Right cardiac atrium (tissue), 5 donors: ENCODE data around the gene SNRPF. TPM values are rescaled to one million over a fixed set of nuclear protein-coding genes. Genes with fewer than 3 reads are reported as not detected.

Experiments used
- ATAC-seq, 2 donors: fragments of 200-7000 bp; cut with Tn5 transposase; one replicate each; pipeline versions ENCODE4 v1.8.0 to v1.9.1; 2020; ENCODE audit warnings: moderate library complexity in 2 of 2, mild to moderate bottlenecking in 1 of 2
- DNase-seq, 3 donors: peaks; one replicate each; pipeline ENCODE4 v3.0.0-alpha.2; 2020
- H3K27ac ChIP-seq: one replicate; pipeline ENCODE4 v1.5.1; 2013; ENCODE audit warnings: mild to moderate bottlenecking, low read length, control low read depth, moderate library complexity
- H3K27me3 ChIP-seq: one replicate; pipeline ENCODE4 v1.6.1; 2013; ENCODE audit not compliant: control insufficient read depth, insufficient read depth
- H3K4me1 ChIP-seq: one replicate; pipeline ENCODE4 v1.6.1; 2013; ENCODE audit warnings: low read length; ENCODE audit not compliant: control insufficient read depth, insufficient read depth
- H3K4me3 ChIP-seq: one replicate; pipeline ENCODE4 v1.5.1; 2013; ENCODE audit warnings: low read length, control low read depth
- H3K9me3 ChIP-seq: one replicate; pipeline ENCODE4 v1.6.1; 2013; ENCODE audit warnings: low read length; ENCODE audit not compliant: control insufficient read depth
- WGBS: extraction: QIAGEN DNeasy Blood & Tissue Kit; methylation state at CpG from one replicate; pipeline ENCODE4 v1.1.7; 2013; 5-methylcytosine and 5-hydroxymethylcytosine counted together
- intact Hi-C, 4 donors: fragments of 100-400 bp; cut with DNase I; formaldehyde crosslinking; loops; one replicate each; pipeline versions ENCODE4 v1.11.0 to v1.14.0; 2022 to 2023
- polyA plus RNA-seq: library from polyadenylated mRNA; stranded (reverse); fragments of 200-250 nt; gene quantifications from one replicate; pipeline ENCODE4 v1.2.3, GENCODE V29; 2013
- total RNA-seq, 4 donors: library from RNA; stranded (reverse); fragmentation: NEBNext Ultra II Directional; extraction: Animal tissue kit (Norgen Biotek cat#: 25700); gene quantifications; one replicate each; pipeline ENCODE4 v1.2.1, GENCODE V29; 2021
- donor health status: healthy with polysubstance abuse.
- donor health status: DM: no; HTN: yes; CAD: no.
- donor health status: DM: no; HTN: no; CAD: no.
- donor health status: DM: no; HTN: yes; CAD: no; lungs with severe emphysema.
- donor health status: DM: yes; HTN: yes; CAD: no.

The SNRPF gene
- total and polyA plus RNA-seq, 5 donors, result 10.2 to 36.4 (median 15.0) TPM

DNA sequence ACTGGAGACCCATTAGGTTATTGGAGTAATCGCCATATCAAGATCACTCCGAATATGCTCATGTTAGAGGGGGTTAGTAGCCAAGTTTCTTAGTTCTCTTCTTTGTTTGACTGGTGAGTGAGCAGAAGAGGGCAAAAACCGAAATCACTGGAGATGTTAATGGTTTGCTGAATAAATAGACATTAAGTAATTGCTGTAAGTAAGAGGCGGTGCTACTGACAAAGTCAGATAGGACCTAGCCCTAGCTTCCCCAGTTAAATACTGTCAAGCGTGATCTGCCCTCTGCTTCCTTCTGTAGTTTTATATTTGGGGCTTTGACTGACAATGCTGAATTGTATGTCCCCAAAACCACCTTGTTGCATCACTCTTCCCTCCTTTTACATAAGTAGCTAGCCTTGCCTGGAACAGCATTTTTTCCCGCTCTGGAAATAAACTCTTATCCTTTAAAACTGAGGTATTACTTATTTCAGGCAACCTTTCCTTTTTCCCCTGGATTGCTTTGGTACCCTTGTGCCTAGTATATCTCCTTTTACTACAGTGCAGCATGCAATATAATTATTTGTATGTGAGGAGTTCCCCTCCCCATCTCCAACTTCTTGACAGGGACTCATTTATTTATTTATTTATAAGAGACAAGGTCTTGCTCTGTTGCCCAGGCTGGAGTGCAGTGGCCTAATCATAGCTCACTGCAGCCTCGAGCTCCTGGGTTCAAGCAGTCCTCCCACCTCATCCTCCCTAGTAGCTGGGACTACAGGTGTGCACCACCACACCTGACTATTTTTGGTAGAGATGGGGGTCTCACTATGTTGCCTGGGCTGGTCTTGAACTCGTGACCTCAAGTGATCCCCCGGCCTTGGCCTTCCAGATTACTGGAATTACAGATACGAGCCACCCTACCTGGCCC is 1.4 kb downstream of the SNRPF start:
- intact Hi-C loops, result no loop called here
- Histone ChIP-seq H3K27ac (no peak overlapping the region), H3K4me3 (peak overlapping the region; percentile 81), H3K27me3 (no peaks in the 10 kb centered on the region), H3K9me3 (no peaks in the 10 kb centered on the region), H3K4me1 (peaks cover 3% of the 10 kb centered on the region)
- no peak for ATAC-seq
- WGBS, result 73% methylated on average over 10 of the region's 10 CpGs
- DNase-seq, result no peak

DNA sequence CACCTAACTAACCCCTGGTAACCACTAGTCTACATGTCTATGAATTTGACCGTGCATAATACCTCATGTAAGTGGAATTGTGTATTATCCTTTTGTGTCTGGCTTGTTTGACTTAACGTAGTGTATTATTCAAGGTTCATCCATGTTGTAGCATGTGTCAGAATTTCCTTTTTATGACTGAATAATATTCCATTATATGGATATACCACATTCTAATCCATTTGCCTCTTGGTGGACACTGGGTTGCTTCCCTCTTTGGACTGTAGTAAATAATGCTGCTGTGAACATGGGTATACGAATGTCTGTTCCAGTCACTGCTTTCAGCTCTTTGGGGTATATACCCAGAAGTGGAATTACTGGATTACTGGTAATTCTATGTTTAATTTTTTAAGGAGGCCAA is 3.3 kb downstream of the SNRPF start:
- ATAC-seq, result no peak
- Histone ChIP-seq H3K4me1 (peaks cover 3% of the 10 kb centered on the region), H3K27me3 (no peaks in the 10 kb centered on the region), H3K27ac (no peak overlapping the region), H3K9me3 (no peaks in the 10 kb centered on the region), H3K4me3 (no peak overlapping the region)
- no peak for DNase-seq
- intact Hi-C loops, result no loop called here
- WGBS, result 98% methylated on average over 3 of the region's 3 CpGs

DNA sequence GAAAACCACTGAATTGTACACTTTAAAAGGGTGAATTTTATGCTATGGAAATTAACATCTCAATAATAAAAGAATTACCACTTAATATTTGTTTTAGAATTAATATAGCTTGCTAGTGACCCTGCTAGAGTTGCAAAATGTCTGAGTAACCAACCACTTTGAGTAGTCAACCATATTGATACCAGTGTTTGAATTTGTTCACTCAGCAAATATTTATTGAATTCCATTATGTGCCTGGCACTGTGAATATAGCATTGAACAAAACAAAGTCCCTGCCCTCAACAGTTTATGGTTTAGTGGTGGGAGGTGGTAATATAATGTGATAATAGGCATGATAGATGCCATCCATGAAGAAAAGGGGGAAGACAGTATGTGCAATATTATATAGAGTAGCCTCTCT is 4.6 kb downstream of the SNRPF start:
- Histone ChIP-seq H3K9me3 (no peaks in the 10 kb centered on the region), H3K27ac (no peak overlapping the region), H3K4me3 (no peak overlapping the region), H3K4me1 (peaks cover 3% of the 10 kb centered on the region), H3K27me3 (no peaks in the 10 kb centered on the region)
- no peak for ATAC-seq
- intact Hi-C loops, result no loop called here
- no peak for DNase-seq

DNA sequence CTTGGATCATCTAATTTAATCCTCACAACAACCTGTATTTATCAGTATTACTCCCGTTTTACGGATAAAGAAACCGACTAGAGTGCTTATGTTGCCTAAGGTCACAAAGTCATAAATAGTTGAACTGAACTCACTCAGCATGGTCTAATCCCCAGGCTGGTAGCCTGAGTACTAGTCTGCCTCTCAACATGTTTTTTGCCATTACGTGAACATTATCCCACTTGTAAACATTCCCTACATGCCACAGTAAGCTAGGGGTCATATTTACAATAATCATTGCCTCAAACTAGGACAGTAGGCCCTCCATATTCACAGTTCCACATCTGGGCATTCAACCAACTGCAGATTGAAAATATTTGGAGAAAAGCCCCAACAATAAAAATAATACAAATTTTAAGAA is 12.1 kb downstream of the SNRPF start:
- Histone ChIP-seq H3K4me1 (no peaks in the 10 kb centered on the region), H3K27me3 (no peaks in the 10 kb centered on the region), H3K9me3 (no peaks in the 10 kb centered on the region), H3K4me3 (no peak overlapping the region), H3K27ac (no peak overlapping the region)
- ATAC-seq, result no peak
- intact Hi-C loops, result no loop called here
- no peak for DNase-seq
- WGBS, result 94% methylated on average over 4 of the region's 4 CpGs

DNA sequence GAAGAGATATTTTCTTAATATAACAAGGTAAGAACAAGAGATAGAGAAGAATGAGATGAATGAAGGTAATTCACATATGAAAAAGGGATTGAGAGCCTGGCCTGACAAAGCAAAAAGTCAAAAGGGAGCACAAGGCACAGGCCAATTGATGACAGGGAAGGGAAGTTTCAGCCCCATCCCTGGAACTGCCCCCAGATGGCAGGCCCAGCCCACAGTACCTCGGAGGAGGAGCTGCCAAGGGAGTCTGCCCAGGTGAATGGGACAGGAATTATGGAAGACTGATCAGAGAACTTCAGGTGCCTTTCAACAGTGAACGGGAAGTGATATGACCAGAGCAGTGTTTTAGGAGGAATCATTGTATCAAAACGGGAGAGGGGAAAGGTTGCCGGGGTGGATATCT is 15.7 kb downstream of the SNRPF start:
- intact Hi-C loops, result no loop called here
- Histone ChIP-seq H3K27ac (no peak overlapping the region), H3K4me3 (no peak overlapping the region), H3K4me1 (no peaks in the 10 kb centered on the region), H3K9me3 (no peaks in the 10 kb centered on the region), H3K27me3 (no peaks in the 10 kb centered on the region)
- 90% methylated on average over 4 of the region's 4 CpGs for WGBS
- DNase-seq, result no peak
- ATAC-seq, result no peak

DNA sequence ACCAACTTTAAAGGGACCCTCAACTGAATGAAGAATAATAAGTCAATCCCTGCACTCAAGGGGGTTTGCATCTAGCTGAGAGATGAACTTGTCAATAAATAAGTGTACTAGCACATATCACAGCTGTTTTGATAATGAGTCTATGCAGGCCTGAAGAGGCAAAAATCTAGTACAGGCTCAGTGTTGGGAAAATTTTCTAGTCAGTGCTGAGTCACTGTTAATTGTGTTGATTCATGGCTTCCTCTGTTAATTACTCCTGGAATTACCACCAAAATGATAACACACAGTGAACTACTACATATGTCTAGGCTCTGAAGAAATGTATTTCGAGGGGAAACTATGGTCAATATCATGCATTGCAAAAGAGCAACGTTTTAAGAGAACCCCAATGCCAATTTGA is 18.9 kb downstream of the SNRPF start:
- Histone ChIP-seq H3K27me3 (no peaks in the 10 kb centered on the region), H3K4me1 (no peaks in the 10 kb centered on the region), H3K4me3 (no peak overlapping the region), H3K9me3 (no peaks in the 10 kb centered on the region), H3K27ac (no peak overlapping the region)
- ATAC-seq (no peak), DNase-seq (no peak)
- intact Hi-C loops, result no loop called here
- whole genome bisulfite sequencing, result 50% methylated on average over 2 of the region's 2 CpGs

DNA sequence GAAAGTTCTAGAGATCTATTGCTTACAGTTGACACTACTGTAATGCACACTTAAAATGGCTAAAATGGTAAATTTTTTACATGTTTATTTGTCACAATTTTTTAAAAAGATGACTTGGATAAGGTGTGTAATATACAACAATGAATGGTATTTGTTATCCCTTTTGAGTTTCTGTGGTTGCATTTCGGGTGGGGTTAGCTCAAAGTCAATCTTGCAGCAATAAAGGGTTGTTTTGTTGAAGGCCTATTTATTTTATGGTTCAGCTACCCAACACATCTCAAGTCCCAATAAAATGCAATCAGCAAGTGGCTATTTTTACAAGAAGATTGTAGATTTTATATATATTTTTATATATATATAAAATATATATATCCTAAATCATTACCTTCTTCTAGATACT is 22.1 kb downstream of the SNRPF start:
- intact Hi-C loops, result no loop called here
- ATAC-seq, result no peak
- no peak overlapping the region for H3K27ac ChIP-seq
- no peak for DNase-seq
- no peaks in the 10 kb centered on the region for H3K9me3 ChIP-seq
- H3K27me3 ChIP-seq, result no peaks in the 10 kb centered on the region
- no peaks in the 10 kb centered on the region for H3K4me1 ChIP-seq
- WGBS, result 97% methylated on average over 1 of the region's 1 CpG
- H3K4me3 ChIP-seq, result no peak overlapping the region

DNA sequence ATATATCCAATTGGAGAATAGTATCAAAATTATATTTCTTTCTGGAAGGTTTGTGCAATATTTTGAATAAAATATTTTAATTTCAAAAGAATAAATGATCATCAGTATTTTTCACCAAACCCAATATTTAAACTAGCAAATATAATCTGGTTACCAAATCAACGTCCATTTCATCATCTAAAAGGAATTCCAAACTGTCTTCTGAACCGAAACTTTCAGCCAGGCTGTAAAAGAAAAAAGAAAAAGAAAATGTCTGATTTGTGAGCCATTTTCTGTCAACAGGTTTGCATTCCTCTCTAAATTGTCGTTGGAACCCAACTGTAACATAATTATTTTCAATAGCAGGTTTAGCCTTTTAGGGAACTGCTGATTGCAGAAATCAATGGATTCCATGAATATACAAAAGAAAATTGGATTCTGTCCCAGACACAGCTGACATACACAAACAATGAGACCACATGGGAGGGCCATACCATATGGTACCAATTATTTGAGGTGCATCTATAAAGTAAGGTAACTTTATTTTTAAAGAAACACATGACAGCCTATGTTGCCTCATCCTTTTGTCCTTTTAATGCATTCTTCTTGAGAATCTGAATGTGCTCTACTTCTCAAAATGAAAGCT is 22.7 kb downstream of the SNRPF start:
- ATAC-seq, result no peak
- H3K4me3 ChIP-seq, result no peak overlapping the region
- intact Hi-C loops, result no loop called here
- 61% methylated on average over 3 of the region's 3 CpGs for WGBS
- no peak overlapping the region for H3K27ac ChIP-seq
- H3K9me3 ChIP-seq, result no peaks in the 10 kb centered on the region
- no peak for DNase-seq
- no peaks in the 10 kb centered on the region for H3K4me1 ChIP-seq
- H3K27me3 ChIP-seq, result no peaks in the 10 kb centered on the region

DNA sequence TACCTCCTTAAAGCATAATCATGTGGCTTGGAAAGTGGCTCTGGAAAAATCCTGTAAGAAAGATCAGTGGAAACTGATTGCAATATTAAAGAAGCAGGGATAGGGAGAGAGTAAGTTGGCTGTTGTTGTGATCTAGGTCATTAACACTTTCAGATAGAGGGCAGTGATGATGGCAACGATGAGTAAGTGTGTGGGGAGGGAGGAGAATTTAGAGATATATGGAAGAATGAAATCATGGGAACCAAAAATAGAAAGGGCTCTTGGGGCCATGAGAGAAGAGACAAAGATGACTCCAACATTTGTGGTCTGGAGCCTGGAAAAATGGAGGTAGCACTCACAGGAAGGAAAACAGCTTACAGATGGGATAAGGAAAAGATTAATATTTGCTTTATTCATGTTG is 23.3 kb downstream of the SNRPF start:
- H3K27ac ChIP-seq, result no peak overlapping the region
- H3K4me3 ChIP-seq, result no peak overlapping the region
- intact Hi-C loops, result no loop called here
- peak in 1 of 2 donors; percentile 57 for ATAC-seq
- H3K9me3 ChIP-seq, result no peaks in the 10 kb centered on the region
- H3K27me3 ChIP-seq, result no peaks in the 10 kb centered on the region
- no peak for DNase-seq
- H3K4me1 ChIP-seq, result no peaks in the 10 kb centered on the region
- 15% methylated on average over 1 of the region's 1 CpG for WGBS

DNA sequence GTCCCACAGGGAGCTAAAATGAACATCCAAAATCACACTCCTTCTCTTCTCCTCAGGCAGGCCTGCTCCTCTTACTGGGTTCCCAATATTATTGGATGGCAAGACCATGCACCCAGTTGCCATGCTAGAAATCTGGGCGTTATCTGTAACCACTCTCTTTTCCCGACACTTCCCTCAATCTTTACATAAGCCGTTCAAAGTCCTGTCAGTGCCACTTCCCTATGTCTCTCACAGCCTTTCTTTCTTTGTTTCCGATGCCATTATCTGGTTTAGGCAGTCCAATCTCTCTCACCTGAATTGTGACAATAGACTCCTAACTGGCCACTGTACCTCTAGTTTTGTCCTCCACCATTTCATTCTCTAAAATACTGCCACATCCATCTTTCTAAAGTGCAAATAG is 24.1 kb downstream of the SNRPF start:
- DNase-seq, result no peak
- WGBS, result 91% methylated on average over 4 of the region's 4 CpGs

DNA sequence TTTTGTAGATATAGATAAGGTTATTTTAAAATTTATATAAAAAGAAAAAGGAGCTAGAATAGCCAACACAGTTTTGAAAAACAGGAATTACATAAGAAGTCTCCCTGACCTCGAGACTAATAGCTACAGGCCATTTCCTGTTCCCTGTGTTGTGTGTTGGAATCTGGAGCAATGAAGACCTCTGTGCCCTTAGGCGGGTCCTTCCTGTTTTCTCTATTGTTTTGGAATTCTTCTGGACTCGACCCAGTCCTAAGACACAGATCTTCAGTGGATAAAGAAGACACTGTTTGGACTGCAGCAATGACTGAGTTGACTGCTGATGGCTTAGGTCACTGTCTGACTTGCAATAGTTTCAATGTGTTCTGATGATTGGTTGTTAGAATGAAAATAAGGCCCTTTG is 26.2 kb downstream of the SNRPF start:
- 52% methylated on average over 3 of the region's 3 CpGs for WGBS

More for the DNA sequence above, 24.1 kb downstream of the SNRPF start:
- intact Hi-C loops, result no loop called here
- Histone ChIP-seq H3K27ac (no peak overlapping the region), H3K4me3 (no peak overlapping the region), H3K4me1 (no peaks in the 10 kb centered on the region), H3K27me3 (no peaks in the 10 kb centered on the region), H3K9me3 (no peaks in the 10 kb centered on the region)
- no peak for ATAC-seq

More for the DNA sequence above, 26.2 kb downstream of the SNRPF start:
- no peak for DNase-seq
- no peak overlapping the region for H3K27ac ChIP-seq
- no peaks in the 10 kb centered on the region for H3K27me3 ChIP-seq
- H3K9me3 ChIP-seq, result no peaks in the 10 kb centered on the region
- H3K4me3 ChIP-seq, result no peak overlapping the region
- intact Hi-C loops, result no loop called here
- H3K4me1 ChIP-seq, result no peaks in the 10 kb centered on the region
- peak; percentile 38 to 86 for ATAC-seq
